ENCODE results near the gene LCNL1.

DNA sequence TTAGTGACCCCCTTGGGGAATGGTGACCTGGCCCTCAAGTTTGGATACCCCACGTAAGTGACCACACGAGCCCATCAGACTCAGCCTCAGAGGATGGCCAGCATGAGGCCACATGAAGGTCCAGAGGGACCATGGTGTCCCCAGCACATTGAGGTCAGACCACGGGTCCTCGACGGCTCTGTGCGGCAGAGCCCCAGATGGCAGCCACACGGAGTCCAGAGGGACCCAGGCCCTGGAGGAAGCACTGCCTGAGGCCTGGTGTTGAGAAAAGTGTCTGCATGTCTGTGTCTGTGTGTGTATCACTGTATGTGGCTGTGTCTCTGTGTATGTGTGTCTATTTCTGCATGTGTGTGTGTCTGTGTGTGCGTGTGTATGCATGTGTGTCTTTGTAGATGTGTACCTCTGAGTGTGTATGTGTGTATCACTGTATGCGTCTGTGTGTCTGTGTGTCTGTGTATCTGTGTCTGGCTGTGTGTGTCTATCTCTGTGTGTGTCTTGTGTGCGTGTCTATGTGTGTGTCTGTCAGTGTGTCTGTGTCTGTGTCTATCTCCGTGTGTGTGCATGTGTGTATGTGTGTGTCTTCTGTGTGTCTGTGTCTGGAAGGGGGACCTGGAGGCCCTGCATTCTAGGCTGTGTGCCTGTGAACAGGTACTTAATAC, 992 bp downstream of the LCNL1 start:
- TF ChIP-seq, protein P1, sequence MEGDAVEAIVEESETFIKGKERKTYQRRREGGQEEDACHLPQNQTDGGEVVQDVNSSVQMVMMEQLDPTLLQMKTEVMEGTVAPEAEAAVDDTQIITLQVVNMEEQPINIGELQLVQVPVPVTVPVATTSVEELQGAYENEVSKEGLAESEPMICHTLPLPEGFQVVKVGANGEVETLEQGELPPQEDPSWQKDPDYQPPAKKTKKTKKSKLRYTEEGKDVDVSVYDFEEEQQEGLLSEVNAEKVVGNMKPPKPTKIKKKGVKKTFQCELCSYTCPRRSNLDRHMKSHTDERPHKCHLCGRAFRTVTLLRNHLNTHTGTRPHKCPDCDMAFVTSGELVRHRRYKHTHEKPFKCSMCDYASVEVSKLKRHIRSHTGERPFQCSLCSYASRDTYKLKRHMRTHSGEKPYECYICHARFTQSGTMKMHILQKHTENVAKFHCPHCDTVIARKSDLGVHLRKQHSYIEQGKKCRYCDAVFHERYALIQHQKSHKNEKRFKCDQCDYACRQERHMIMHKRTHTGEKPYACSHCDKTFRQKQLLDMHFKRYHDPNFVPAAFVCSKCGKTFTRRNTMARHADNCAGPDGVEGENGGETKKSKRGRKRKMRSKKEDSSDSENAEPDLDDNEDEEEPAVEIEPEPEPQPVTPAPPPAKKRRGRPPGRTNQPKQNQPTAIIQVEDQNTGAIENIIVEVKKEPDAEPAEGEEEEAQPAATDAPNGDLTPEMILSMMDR (IDR thresholded peaks at IDR 0.05), result no peak
- TF ChIP-seq POLR2A (IDR thresholded peaks at IDR 0.05), result no peak
